Measurements from ENCODE around the gene PCBD2.
"Not testable (repeated sequence)": the region's sequence is repeated elsewhere in the genome, so short reads cannot be mapped to it uniquely, and the experiment has no call there.

The PCBD2 gene

GRCh38 chr5:134998068-134998467 is 93.1 kb downstream of the PCBD2 start:
- not testable (repeated sequence) for DNase-seq (ENCODE audit: low read depth in 3 of 3, low spot score in 1 of 3)

GRCh38 chr5:135004376-135004775 is 99.4 kb downstream of the PCBD2 start:
- no peak for DNase-seq (ENCODE audit: low read depth in 3 of 3, low spot score in 1 of 3)

GRCh38 chr5:135005076-135005475 is 100.1 kb downstream of the PCBD2 start:
- no peak for DNase-seq (ENCODE audit: low read depth in 3 of 3, low spot score in 1 of 3)

- no peak for DNase-seq (ENCODE audit: low read depth in 3 of 3, low spot score in 1 of 3)
Observed at GRCh38 chr5:135007305-135007704, 102.4 kb downstream of the PCBD2 start.

DNA sequence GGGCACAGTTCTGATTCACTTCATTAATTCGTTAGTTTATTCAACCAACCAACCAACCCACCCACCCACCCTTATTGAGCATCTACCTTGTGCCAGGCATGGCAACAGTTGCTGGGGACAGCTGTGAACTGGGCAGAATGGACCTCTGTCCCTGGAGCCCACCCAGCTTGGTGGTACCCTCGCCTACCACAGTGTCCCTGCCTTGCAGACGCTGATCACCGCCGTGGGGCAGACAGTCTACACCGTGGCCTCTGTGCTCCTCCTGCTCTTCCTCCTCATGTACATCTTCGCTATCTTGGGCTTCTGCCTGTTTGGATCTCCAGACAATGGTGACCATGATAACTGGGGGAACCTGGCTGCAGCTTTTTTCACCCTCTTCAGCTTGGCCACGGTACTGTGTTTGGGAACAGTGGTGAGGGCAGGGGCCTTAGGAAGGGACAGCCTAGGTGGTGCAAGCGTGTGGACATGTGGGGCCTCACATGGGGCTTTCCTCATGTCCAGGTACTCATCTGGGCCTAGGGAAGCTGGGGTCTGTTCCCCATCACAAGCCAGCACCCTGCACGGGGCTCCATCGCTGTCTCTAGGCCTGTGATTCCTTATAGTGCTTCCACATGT is 102.9 kb downstream of the PCBD2 start:
- no peak for DNase-seq (ENCODE audit: low read depth in 3 of 3, low spot score in 1 of 3)

DNA sequence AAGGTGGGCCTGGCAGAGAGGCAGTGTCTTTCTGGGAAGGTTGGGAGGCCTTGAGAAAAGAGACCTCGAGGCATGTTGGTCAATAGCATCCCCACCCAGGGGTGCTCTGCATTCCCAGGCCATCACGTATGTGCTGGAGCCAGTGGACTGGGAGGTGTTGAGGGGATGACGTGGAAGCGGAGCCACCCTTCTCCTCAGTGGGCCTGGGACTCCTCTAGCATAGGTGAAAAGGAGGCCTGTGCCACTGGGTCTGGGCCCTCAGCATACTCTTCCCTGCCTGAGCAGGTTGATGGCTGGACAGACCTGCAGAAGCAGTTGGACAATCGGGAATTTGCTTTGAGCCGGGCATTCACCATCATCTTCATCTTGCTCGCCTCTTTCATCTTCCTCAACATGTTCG is 103.6 kb downstream of the PCBD2 start:
- DNase-seq (ENCODE audit: low read depth in 3 of 3, low spot score in 1 of 3): no peak

DNA sequence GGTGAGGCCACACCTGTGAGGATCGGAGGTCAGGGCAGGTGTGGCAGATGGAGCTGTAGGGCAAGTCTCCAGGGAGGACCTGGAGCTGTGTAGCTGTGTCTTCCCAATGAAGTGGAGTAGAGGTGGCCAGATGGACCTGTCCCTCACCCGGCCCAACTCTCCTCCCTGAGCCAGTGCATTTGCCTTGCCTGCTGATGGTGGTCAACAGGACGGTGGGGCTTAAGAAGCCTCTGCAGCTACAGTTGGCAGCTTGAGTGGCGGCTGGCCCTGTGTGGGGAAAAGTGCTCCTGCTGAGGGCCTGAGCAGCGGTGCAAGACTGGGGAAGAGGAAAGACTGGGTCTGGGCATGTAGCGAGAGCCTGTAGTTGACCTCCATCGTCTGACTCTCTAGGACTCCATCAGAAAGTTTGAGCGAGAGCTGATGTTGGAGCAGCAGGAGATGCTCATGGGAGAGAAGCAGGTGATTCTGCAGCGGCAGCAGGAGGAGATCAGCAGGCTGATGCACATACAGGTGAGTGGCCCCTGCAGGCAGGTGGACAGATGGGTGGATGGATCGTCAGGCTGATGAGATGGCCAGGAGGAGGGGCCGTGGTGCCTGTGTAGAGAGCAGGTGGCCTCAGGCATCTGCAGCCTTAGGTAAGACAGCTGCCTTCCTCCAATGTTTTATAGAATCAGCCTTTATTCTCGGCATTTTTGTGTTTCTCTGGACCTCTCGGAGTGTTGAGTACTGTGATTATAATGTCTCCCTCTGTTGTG is 104.2 kb downstream of the PCBD2 start:
- DNase-seq (ENCODE audit: low read depth in 3 of 3, low spot score in 1 of 3): no peak

DNA sequence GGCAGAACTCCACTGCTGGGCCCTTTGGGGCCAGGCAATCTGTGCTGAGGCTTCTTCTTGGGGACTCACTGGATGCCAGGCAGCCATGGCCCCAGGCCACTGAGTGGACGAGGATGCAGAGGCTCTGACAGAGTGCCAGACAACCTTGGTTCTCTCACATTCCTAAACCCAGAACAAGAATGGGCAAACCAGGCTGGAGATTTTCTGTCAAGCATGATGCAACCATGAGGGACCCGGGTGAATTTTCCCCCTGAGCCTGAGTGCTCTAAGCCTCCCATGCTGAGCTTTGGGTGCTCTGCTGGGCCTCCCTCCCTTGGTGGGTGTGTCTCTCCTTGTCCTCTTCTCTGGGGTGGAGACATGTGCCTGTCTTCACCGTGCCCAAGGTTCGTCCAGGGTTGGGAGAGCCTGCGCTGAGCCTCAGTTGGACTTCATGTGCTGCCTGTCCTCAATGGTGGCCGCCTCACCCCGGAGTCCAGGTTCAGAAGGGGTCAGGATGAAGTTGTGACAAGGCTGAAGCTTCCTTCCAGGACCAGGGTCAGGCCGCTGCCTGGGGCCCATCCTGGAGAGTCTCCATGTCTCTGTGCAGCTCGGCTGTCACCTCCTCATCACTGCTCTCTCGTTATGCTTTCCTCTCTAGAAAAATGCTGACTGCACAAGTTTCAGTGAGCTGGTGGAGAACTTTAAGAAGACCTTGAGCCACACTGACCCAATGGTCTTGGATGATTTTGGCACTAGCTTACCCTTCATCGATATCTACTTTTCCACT is 105.0 kb downstream of the PCBD2 start:
- DNase-seq (ENCODE audit: low read depth in 3 of 3, low spot score in 1 of 3): no peak

- DNase-seq (ENCODE audit: low read depth in 3 of 3, low spot score in 1 of 3): no peak
Observed at GRCh38 chr5:135010502-135011354, 105.8 kb downstream of the PCBD2 start.

- no peak for DNase-seq (ENCODE audit: low read depth in 3 of 3, low spot score in 1 of 3)
Observed at GRCh38 chr5:135011355-135012032, 106.6 kb downstream of the PCBD2 start.

- DNase-seq (ENCODE audit: low read depth in 3 of 3, low spot score in 1 of 3): no peak
Observed at GRCh38 chr5:135012033-135012588, 107.2 kb downstream of the PCBD2 start.

Measured in stimulated activated CD4-positive, alpha-beta T cell treated with anti-CD3 and anti-CD28 coated beads, TNF-alpha, amount 100 ng/mL, for 1 hour (primary cell).